GM19240 (cell line): ENCODE data around the gene ASCC3.
A peak's percentile ranks its signal among the peaks of the same experiment; 100 is the strongest.

Experiments
- DNase-seq: peaks from one replicate; pipeline ENCODE4 v3.0.0; 2011; ENCODE audit warnings: low spot score; ENCODE audit not compliant: insufficient read length

The ASCC3 gene

DNA sequence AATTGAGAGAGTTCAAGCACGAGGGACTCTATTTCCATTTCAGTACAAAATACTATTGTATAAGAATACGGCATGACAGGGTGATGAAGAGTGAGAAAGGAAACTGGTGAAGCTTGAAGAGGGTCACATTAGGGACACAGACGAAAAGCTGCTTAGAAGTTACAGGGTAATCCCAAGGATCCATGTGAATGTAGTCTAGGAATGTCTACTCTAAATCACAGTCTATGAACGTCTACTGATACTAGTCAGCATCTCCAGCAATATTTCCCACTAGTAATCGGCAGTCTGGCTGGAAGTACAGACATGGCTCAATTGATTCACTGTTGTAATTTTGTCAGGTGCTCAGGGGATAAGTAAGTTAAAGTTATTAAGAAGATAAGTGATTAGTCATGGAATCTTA, 156.4 kb downstream of the ASCC3 start:
- no peak for DNase-seq

DNA sequence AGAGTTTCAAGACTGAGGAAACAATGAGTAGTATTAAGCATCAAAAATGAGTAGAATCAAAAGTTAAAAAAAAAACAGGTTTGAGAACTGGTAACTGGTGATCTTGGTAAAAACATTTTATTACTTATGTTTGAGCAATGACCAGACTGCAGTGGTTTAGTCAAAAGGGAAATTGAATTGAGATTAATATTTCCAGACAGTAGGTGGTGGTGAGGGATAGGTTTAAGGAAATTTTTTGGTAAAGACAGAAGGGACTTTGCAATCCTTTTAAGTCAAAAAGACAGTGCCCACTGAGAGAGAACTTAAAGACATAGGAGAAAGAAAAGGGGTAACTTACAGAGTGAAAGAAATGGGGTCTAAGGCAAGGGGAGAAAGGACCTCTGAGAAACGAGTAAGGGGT, 156.9 kb downstream of the ASCC3 start:
- no peak for DNase-seq

DNA sequence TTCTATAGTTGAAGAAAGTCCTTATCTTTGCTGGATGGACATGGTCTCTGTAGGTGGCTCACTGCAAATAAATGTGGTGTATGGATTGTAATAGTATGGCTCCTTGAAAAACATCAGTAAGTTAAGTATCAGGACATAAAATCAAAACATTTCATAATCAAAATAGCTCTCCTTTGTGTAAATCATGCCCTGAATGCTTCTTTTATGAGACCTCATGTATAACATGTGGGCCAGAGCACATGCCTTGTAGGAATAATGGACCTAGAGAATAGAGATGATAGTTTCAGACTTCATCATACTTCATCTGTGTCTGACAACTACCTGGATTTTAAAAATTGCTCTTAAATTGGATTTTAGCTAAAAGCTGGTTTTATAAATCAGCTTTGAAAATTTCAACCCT, 159.9 kb downstream of the ASCC3 start:
- DNase-seq: no peak

DNA sequence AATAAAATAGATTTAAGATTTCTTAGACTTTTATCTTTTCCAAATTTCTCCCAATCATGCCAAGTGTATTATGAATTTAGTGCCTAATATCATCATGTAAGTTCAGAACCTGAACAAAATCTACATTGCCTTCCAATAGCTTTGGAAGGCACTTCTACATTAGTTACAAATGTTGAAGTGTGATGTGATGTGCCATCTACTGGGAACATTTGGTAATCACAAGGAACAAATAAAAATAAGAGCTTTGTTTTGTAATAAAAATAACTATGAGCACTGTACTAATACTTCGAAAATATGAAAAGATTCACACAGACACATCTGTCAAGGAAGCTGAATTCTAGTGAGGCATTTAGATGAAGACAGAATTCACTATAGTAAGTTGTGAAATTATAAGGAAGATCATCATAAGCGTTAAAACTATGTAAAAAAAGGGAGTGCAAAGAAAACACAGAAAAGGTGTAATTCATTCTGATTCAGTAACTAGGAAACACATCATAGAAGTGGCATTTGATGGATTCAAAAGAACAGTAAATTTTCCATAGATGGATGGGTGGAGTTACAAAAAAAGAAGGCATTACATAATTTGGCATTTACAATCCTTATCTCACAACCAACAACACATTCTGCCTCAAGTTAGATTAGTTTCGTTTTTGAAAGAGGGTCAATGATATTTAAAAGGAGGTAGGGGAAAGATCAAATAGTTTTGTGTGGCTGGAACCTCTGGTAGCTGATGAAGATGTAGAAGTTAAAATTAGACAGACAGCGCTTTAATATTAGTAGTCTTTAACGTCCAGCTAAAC, 161.0 kb downstream of the ASCC3 start:
- DNase-seq: no peak

DNA sequence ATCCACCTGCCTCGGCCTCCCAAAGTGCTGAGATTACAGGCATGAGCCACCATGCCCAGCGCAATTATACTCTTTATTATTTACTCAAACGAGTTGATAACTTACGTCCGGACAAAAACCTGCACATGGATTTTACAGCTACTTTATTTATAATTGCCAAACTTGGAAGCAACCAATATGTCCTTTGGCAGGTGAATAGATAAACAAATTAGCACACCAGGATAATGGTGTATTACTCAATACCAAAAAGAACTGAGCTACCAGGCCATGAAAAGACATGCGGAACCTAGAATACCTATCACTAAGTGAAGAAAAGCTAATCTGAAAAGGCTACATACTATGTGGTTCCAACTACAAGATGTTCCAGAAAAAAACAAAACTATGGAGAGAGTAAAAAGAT, 168.1 kb downstream of the ASCC3 start:
- no peak for DNase-seq

DNA sequence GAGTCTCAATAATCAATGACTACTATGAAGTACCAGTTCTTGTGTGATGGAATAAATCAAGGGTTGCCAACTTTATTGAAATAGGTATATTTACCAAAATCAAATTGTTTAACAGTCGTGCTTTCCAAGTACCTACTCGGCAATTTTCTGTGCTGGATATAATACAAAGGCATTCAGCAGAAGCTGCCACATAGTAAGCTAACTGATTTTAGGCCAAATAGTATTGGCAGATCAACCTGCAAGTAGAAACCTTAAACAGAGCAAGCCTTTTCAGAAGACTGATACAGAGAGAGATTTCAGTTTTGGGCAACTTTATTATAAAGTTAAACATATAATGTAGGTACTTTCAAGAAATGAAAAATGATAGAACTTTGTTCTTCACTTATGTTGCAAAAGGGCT, 174.6 kb downstream of the ASCC3 start:
- DNase-seq: no peak

DNA sequence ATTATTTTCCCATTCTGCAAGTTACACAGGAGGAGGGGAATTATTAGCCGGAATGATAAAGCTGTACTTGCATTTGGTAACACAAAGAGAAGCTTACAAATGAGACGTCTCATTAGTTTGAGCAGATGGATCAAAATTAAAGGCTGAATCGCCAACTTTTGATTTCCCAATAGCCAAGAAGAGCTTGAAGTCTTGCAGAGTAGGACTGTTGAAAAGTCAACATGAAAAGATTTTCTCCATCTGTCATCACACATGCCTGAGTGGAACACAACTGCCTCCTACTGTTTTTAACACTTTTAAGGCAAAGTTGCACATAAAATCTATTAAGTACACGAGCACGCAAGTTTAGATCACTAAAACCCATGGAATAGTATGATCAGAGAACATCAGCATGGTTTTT, 176.2 kb downstream of the ASCC3 start:
- no peak for DNase-seq

DNA sequence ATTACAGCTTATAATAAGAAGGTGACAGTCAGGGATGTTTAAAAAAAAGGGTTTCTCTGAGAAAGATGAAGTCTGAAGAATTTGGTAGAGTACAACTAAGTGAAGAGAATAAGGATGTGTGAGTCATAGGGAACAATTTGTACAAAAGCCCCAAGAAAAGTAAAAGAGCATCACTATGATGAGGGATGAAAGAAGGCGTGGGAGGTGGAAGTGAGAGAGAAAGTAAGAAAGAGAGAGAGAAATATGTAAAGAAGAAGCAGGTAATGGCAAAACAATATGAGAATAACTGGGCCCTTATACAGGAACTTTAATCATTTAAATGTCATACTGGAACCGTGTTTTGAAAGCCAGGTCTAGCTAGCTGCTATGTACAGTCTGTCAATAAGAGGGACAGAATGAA, 179.4 kb downstream of the ASCC3 start:
- DNase-seq: no peak

DNA sequence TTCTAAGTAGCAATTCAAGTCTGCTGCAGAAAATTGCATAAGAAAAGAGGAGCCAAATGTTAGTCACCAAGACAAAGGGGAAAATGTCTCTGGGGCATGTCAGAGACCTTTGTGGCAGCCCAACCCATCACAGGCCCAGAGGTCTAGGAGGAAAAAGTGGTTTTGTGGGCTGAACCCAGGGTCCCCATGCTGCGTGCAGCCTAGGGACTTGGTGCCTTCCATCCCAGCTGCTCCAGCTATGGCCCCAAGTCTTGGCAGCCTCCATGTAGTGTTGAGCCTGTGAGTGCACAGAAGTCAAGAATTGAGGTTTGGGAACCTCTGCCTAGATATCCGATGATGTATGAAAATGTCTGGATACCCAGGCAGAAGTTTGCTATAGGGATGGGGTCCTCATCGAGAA, 181.1 kb downstream of the ASCC3 start:
- no peak for DNase-seq

DNA sequence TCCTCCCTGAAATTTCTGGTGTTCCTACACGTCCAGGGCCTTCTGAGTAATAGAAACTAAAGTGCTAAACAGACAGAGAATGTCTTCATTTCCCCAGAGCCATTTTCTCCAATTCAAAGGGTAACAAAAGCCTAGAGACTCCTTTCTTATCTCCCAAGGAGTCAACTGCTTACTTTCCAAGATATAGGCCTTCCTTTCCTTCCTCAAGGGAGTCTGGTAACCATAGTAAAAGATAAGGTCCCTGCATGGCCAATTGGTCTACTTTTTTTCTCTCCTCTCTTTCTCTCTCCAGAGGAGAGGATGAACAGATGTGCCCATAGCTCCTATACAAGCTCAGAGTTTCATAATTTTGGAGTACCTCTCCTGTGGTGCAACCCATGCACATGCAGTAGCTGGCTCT, 185.7 kb downstream of the ASCC3 start:
- DNase-seq: no peak

DNA sequence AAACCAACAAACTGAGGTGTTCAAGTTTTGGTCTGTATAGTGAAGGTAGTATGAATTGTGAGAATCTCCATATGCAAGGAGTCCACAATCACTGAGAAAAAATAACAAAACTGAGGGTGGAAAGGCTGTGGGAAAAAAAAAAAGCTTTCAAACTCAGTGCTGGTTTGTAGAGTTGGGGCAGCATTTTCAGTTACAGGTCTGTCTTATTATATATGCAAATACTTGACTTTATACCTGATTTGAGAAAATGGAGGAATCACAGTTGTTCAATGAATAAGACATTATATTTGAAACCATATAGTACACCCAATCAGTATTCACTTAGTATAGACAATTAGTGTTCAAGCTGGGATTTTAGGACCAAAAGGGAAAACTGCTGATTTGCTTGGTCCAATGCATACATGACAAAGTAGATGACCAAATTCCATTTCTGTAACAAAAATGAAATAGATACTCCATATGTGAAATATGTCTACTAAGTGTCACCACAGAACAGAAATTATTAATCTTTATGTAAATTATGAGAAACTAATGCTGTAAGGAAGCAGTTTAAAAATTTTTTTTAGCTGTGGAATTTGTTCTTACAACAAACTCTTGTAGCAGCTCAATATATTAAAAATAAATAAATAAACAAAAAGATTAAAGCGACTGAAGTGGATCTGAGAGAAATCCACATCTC, 187.7 kb downstream of the ASCC3 start:
- DNase-seq: no peak

DNA sequence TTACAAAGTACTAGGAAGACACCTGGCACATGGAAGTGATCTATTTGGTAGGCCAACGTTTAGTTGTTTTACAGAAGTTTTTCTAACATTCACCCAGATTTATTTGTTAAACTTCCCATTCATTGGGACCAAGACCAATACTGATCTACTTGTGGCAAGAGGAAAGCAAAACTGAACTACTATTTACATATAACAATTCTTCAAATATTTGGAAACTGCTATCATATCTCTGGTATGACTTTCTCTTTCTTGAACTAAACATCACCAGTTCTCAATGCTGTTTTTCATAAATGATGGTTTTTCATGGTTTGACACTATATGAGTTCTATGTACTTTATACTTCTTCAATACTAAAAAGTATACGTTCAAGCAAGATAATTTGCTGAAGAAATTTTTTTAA, 189.2 kb downstream of the ASCC3 start:
- DNase-seq: no peak

DNA sequence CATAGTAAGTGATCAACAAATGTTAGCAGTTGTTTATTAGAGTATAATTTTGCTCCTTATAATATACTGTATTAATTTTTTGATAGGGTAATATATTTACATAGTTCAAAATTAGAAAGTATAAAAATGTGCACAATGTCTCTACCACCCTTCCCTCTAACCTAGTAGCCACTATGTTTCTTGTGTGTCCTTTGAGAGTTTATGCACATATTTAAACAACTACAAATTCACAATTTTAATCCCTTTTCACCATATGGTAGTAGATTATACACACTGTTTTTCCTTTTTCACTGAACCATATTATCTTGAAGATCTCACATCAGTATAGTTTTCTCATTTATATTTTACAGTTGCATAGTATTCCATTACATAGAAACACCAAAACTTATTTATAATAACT, 194.9 kb downstream of the ASCC3 start:
- DNase-seq: no peak

DNA sequence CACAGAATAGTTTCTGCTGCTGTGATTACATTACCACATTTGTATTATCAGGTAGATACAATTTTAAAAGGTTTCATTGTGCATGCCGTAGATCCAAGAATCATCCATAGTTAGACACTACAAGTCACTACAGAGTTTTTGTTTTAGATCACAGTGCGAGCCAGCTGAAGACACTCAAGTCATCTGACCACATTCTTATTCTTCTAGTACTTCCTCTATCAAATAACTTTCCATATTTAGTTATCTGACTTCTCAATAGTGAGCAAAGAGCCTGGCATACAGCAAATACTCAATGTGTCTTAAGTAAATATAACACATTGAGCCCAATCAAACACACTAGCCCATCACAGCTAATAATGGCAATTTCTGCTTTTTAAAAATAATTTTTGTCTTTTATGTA, 195.4 kb downstream of the ASCC3 start:
- no peak for DNase-seq

DNA sequence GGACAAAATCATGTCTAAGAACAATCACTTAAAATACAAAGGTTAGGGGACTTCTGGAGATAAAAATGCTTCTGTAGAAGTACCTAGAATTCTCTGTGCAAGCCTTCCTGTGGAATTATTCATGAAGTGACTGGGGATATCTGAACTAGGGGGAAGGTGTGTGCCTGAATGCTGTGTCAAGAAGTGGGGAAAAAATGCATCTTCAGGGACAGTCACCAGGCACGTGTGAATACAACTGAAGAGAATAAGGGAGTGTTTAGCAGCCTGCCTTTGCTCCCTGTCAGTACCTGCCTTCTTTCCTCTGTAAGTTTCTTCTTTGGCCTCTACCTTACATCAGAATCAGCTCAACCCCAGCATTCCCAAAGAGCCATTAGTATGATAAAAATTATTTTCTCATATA, 201.0 kb downstream of the ASCC3 start:
- no peak for DNase-seq

DNA sequence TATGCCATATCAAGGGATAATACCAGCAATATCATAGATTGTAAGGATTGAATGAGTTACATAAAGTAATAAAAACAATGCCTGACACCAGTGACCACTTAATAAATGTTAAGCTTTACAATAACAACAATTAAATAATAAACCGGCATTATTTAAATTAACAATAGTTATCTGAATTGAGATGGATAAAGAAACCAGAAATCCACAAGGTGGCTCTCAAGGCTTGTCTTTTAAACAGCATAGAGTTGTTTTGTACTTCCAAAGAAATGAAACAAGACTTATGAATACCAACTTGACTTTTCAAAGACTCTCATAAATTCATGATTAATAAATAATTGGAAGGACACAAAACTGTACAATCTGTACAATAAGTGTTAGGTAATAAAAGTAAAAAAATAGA, 203.1 kb downstream of the ASCC3 start:
- no peak for DNase-seq

DNA sequence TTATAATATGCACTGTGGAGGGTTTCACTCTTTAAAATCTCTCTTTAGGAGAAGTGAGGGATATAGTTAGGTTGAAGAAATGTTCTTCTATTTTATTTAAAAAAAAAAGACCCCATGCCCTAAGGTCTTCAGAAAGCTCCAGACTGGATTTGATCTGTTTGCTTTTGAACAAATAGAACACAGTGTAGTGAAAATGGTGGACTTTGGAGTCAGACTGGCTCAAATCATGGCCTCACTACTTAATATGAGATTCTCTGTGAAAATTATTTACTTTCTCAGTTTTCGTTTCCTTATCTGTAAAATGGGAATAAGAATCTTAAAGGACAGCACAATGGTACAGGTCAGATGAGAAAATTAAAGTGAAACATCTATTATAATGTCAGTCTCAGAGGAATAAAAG, 203.9 kb downstream of the ASCC3 start:
- no peak for DNase-seq

DNA sequence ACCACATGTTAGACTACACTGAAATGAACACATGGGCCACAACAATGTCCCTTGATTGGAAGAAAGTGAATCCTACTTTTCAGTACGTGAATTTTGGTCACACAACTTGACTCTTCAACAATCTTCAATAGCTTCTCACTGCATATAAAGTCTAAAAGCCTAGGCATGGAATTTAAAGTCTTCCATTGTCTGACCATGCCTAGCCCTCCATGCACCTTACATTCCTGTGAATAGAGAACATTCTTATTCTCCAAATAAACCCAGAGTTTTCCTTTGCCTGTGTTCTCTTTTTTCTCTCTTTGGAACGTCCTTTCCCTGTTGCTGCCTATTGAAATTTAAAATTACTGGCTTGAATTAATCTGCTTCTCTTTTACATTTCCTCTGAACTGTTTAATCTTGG, 207.5 kb downstream of the ASCC3 start:
- no peak for DNase-seq

DNA sequence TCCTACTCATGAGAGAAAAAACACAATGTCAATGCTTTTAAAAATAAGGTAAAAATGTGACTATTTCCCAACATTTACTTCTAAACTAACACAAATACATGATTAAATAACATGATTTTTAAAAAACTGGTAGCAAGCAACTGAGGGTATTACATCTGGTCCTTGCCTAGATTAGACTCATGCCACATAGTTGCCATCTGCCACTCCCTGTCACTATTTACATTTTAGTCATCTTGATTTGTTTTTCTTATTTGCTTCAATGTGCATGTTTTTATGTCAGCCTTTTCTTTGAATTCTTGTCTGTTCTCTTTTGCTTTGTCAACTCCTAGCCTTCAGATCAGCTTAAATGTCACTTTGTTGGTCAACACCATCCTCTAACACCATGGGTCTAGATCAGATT, 209.4 kb downstream of the ASCC3 start:
- DNase-seq: no peak

DNA sequence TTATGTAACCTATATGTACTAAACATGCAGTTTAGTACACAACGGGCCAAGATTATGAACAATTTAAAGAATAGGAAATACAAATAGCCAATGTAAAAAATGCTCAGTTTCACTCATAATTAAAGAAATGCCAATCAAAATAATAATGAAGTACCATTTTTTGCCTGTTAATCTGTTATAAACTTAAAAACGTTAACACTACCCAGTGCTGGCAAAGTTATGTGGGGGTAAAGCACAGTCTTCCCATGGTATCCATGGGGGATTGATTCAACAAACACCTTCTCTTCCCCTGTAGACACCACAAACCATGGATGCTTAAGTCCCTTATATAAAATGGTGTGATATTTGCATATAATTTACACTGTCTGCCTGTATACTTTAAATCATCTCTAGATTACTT, 211.1 kb downstream of the ASCC3 start:
- DNase-seq: no peak

DNA sequence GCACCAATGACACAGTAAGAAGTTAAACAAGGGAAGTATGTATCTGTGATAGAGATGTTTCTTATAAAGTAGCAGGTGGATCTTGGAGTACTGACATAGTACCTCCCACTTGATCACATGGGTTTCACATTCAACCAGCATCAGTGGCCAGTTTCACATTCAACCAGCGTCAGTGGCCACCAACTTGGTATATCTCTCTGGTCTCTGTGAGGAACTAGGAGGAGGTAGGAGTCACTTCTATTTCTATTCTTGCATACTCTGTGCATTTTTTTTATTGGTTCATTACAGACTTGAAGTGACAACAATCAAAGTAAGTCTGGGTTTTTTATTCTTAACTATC, 216.1 kb downstream of the ASCC3 start:
- DNase-seq: peak; percentile 2

DNA sequence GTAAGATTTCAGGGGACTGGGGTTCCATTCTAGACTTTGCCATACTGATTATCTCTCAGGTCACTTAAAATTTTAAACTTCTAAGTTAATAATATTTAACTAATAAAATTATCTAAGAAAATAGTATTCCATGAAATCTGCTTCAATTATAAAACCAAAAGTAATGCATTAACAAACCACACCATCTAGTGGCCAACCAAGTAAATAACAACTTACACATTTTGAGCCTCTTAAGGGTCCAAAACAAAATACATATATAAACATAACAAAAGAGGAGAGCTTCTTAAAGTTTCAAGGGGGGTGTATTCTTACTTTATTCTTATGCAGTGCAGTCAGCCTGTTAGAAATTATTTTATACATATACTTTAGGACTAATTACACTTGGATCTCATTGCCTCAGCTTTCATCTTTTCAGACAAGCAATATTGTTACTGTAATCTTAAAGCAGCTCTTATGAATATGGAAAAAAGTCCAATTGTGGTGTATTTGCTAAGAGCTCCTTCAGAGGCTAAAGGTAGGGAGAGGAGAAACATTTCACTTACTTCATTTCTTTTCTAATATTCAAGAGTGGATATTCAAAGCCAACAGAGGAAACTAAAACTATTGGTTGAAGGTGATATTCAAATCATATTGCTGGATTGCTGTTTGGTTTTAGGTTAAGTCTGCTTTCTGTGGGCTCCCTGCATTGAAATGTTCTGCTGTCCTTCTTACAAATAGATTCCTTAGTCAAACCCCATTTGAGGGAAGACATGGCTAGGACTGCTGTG, 216.7 kb downstream of the ASCC3 start:
- no peak for DNase-seq
